HepG2 (cell line): ENCODE results near the gene CSNK1D. TPM values are rescaled to one million over a fixed set of nuclear protein-coding genes. Genes with fewer than 3 reads are reported as not detected.

Experiments used
- ATAC-seq: fragments of 200-7000 bp; cut with Tn5 transposase; 3 replicates; pipeline ENCODE4 v1.9.1; 2020; ENCODE audit warnings: mild to moderate bottlenecking, moderate library complexity
- BruUV-seq: library from RNA; stranded (reverse); fragments of 400-500 nt; replicated peaks from 2 replicates; lab custom pipeline; 2021; lab: Mats Ljungman, UMichigan
- CTCF ChIA-PET: fragments of 300-600 bp; formaldehyde crosslinking; extraction: SDS; loops from one replicate; lab custom pipeline; 2021; ENCODE audit warnings: low total read pairs, inconsistent platforms, low intra/inter-chr PET ratio; lab: Yijun Ruan, JAX
- POLR2A ChIA-PET: fragments of 350-600 bp; sonication (Branson Sonifier 250); formaldehyde crosslinking; loops from one replicate; lab custom pipeline; 2020; ENCODE audit warnings: antibody characterized with exemption, inconsistent platforms; lab: Yijun Ruan, JAX
- DNase-seq: peaks from one replicate; pipeline ENCODE4 v3.0.0-alpha.2; 2015; ENCODE audit warnings: low spot score
- FAIRE-seq: peaks from 3 replicates; lab custom pipeline; 2011; peaks lifted over from hg19 to GRCh38; lab: Jason Lieb, UNC
- H2AFZ ChIP-seq: one replicate; pipeline ENCODE4 v1.6.1; 2011; ENCODE audit warnings: low read length, inconsistent platforms
- H3K27ac ChIP-seq: fragments of 300-600 bp; 3 replicates; pipeline ENCODE4 v1.8.0; 2011; ENCODE audit warnings: mixed run types, mild to moderate bottlenecking, mixed read lengths, low read length, inconsistent platforms; ENCODE audit not compliant: insufficient read depth; ENCODE audit errors: extremely low read length
- H3K27me3 ChIP-seq, 2 experiments: fragments of 200-600 bp in 1 of 2; 2 replicates in 1 of 2; 3 replicates in 1 of 2; pipeline versions ENCODE4 v1.6.0 to v1.8.0; 2011; ENCODE audit warnings: low read length in 2 of 2, mild to moderate bottlenecking in 2 of 2, moderate library complexity in 2 of 2, inconsistent platforms in 1 of 2; ENCODE audit not compliant: insufficient read depth in 2 of 2, control insufficient read depth in 1 of 2
- H3K36me3 ChIP-seq, 2 experiments: fragments of 200-600 bp in 1 of 2; replicated peaks in 1 of 2; 2 replicates in 1 of 2; 3 replicates in 1 of 2; pipeline versions ENCODE4 v1.5.1 to v1.8.0; 2011; ENCODE audit warnings: low read length in 2 of 2, inconsistent platforms in 1 of 2; ENCODE audit not compliant: insufficient read depth in 2 of 2, control insufficient read depth in 1 of 2
- H3K4me1 ChIP-seq: 2 replicates; pipeline ENCODE4 v1.5.1; 2012; ENCODE audit warnings: low read length, inconsistent platforms; ENCODE audit not compliant: insufficient read depth
- H3K4me2 ChIP-seq: 2 replicates; pipeline ENCODE4 v1.6.0; 2011; ENCODE audit warnings: low read depth, low read length, inconsistent platforms
- H3K4me3 ChIP-seq, 3 experiments: fragments of 200-600 bp in 1 of 3; sonication (generic), shearing (Covaris generic) in 1 of 3; replicated peaks in 1 of 3; 2 replicates each; pipeline ENCODE4 v1.5.1; 2011 to 2016; ENCODE audit warnings: low read length in 3 of 3, inconsistent platforms in 2 of 3, low read depth in 2 of 3, mild to moderate bottlenecking in 2 of 3, control low read depth in 1 of 3, mixed read lengths in 1 of 3; ENCODE audit not compliant: insufficient read depth in 1 of 3
- H3K79me2 ChIP-seq: one replicate; pipeline ENCODE4 v1.6.1; 2011; ENCODE audit warnings: low read length, inconsistent platforms; ENCODE audit not compliant: insufficient read depth
- H3K9ac ChIP-seq: 2 replicates; pipeline ENCODE4 v1.6.0; 2011; ENCODE audit warnings: mild to moderate bottlenecking, low read depth, low read length, inconsistent platforms; ENCODE audit not compliant: insufficient read depth
- H3K9me3 ChIP-seq: 2 replicates; pipeline ENCODE4 v1.5.1; 2012; ENCODE audit warnings: mild to moderate bottlenecking, low read length
- H4K20me1 ChIP-seq: 2 replicates; pipeline ENCODE4 v1.6.0; 2011; ENCODE audit warnings: inconsistent platforms, mild to moderate bottlenecking, low read length, moderate library complexity; ENCODE audit not compliant: insufficient read depth
- ARHGAP35 ChIP-seq: sonication (generic); formaldehyde crosslinking; IDR thresholded peaks from 2 replicates; pipeline ENCODE4 v1.9.0; 2022; ENCODE audit warnings: mild to moderate bottlenecking, inconsistent platforms, moderate library complexity, missing genetic modification reagents, borderline replicate concordance
- CBFB ChIP-seq: sonication (generic); formaldehyde crosslinking; IDR thresholded peaks from 2 replicates; pipeline ENCODE4 v1.4.0; 2020; ENCODE audit warnings: missing genetic modification reagents
- HNF1B ChIP-seq: sonication (generic); formaldehyde crosslinking; IDR thresholded peaks from 2 replicates; pipeline ENCODE4 v1.5.1; 2020; ENCODE audit warnings: mild to moderate bottlenecking, moderate library complexity, missing genetic modification reagents
- HNRNPLL ChIP-seq: fragments of 200-400 bp; formaldehyde crosslinking; IDR thresholded peaks from 2 replicates; pipeline ENCODE4 v1.6.1; 2017; ENCODE audit warnings: mild to moderate bottlenecking, low read depth, low read length; ENCODE audit not compliant: poor library complexity, severe bottlenecking
- MTERF4 ChIP-seq: sonication (generic); formaldehyde crosslinking; IDR thresholded peaks from 2 replicates; pipeline ENCODE4 v1.8.0; 2023; ENCODE audit warnings: mild to moderate bottlenecking, missing genetic modification reagents
- NFYB ChIP-seq: sonication (generic); formaldehyde crosslinking; IDR thresholded peaks from 2 replicates; pipeline ENCODE4 v1.4.0; 2020; ENCODE audit warnings: missing genetic modification reagents
- RBM39 ChIP-seq: fragments of 200-400 bp; formaldehyde crosslinking; IDR thresholded peaks from one replicate; pipeline ENCODE4 v1.6.1; 2018; ENCODE audit warnings: antibody characterized with exemption, mild to moderate bottlenecking, low read depth, low read length; ENCODE audit not compliant: poor library complexity, severe bottlenecking
- REL ChIP-seq: sonication (generic); formaldehyde crosslinking; conservative IDR thresholded peaks from 2 replicates; pipeline ENCODE4 v1.8.0; 2022; ENCODE audit warnings: mild to moderate bottlenecking, missing genetic modification reagents, moderate library complexity
- U2AF1 ChIP-seq: fragments of 200-400 bp; formaldehyde crosslinking; optimal IDR thresholded peaks from 2 replicates; pipeline ENCODE3; 2017; ENCODE audit warnings: mild to moderate bottlenecking, low read depth, low read length
- ZHX1 ChIP-seq: sonication (generic); formaldehyde crosslinking; IDR thresholded peaks from 2 replicates; pipeline ENCODE4 v1.8.1; 2022; ENCODE audit warnings: low read depth, mild to moderate bottlenecking, missing genetic modification reagents
- ZNF263 ChIP-seq: sonication (generic); formaldehyde crosslinking; IDR thresholded peaks from 2 replicates; pipeline ENCODE4 v1.4.0; 2020; ENCODE audit warnings: missing genetic modification reagents
- ZNF660 ChIP-seq: sonication (generic); formaldehyde crosslinking; IDR thresholded peaks from 2 replicates; pipeline ENCODE4 v1.5.1; 2020; ENCODE audit warnings: mild to moderate bottlenecking, low read depth, missing genetic modification reagents, borderline replicate concordance
- ZNF710 ChIP-seq: sonication (generic); formaldehyde crosslinking; IDR thresholded peaks from 2 replicates; pipeline ENCODE4 v1.5.0; 2020; ENCODE audit warnings: mild to moderate bottlenecking, missing genetic modification reagents, borderline replicate concordance
- ZSCAN21 ChIP-seq: sonication (generic); formaldehyde crosslinking; IDR thresholded peaks from 2 replicates; pipeline ENCODE4 v1.8.0; 2022; ENCODE audit warnings: mild to moderate bottlenecking, missing genetic modification reagents, moderate library complexity, borderline replicate concordance
- WGBS: methylation state at CpG from one replicate; pipeline ENCODE4 v1.1.6; 2017; ENCODE audit warnings: low lambda C conversion rate; 5-methylcytosine and 5-hydroxymethylcytosine counted together
- in situ Hi-C: cut with HindIII; loops from 2 replicates; pipeline ENCODE4 v1.10.0; 2017; ENCODE audit warnings: low pct_unique_long_range_greater_than_20kb; ENCODE audit not compliant: extremely low pct_ligation_motif_present
- intact Hi-C: fragments of 100-400 bp; cut with micrococcal nuclease; formaldehyde crosslinking; loops from one replicate; pipeline ENCODE4 v1.10.0; 2022; ENCODE audit not compliant: unreplicated experiment
- polyA plus RNA-seq, 8 experiments: library from polyadenylated mRNA; depleted of rRNA in 3 of 8; stranded (reverse) in 7 of 8; unstranded in 1 of 8; fragments of >200 nt; fragmentation: Illumina TruSeq in 4 of 8; extraction: Trizol in 4 of 8; gene quantifications; 2 replicates each; pipeline versions ENCODE4 v1.2.1 to v1.2.3, GENCODE V29; 2011 to 2016; ENCODE audit warnings: low read depth in 4 of 8, missing spikeins in 1 of 8, mixed read lengths in 1 of 8; ENCODE audit not compliant: insufficient read depth in 1 of 8
- total RNA-seq, 5 experiments: library from RNA; depleted of rRNA; stranded (reverse); fragments of >200 nt; fragmentation: Illumina TruSeq; extraction: Trizol; gene quantifications; 2 replicates each; pipeline ENCODE4 v1.2.3, GENCODE V29; 2016; ENCODE audit warnings: low read depth in 1 of 5

The CSNK1D gene
- total and polyA plus RNA-seq, 2 of the 13 experiments (the other 11 are each of a cell fraction or from before 2014, with no cell fraction given) = 31.5 to 128 TPM

- Histone ChIP-seq H3K79me2 (no peaks in the 10 kb centered on the region), H3K36me3 (no peaks in the 10 kb centered on the region), H2AFZ (no peak overlapping the region), H3K4me1 (peaks cover 90% of the 10 kb centered on the region), H4K20me1 (no peaks in the 10 kb centered on the region), H3K27ac (no peak overlapping the region), H3K4me2 (peak overlapping the region; percentile 81), H3K9me3 (no peaks in the 10 kb centered on the region), H3K9ac (no peak overlapping the region), H3K4me3 (peak overlapping the region in 1 of 3 experiments; percentile 71; a peak in 2 of 6 replicates), H3K27me3 (no peaks in the 10 kb centered on the region)
- BruUV-seq = no TSS peak
- ChIA-PET POLR2A (interaction anchor here (1.5 to 20.8 kb wide), 3 partner anchors 9 to 30 kb away, joined by 3 to 270 read pairs (median 54); no protein-coding TSS in a partner anchor), CTCF (interaction anchor here (0.7 to 3.1 kb wide), 3 partner anchors 22 to 77 kb away, joined by 3 to 26 read pairs (median 13); no protein-coding TSS in a partner anchor)
- DNase-seq (no peak), FAIRE-seq (no peak), ATAC-seq (no peak)
- intact Hi-C loops = loop anchor here (1.0 to 2.0 kb wide), 2 partner anchors 21 to 78 kb away; no protein-coding TSS in a partner anchor
- in situ Hi-C loops = loop anchor here (5.0 kb wide), 1 partner anchor 80 kb away; no protein-coding TSS in a partner anchor
- WGBS = 75% methylated on average over 9 of the region's 21 CpGs
- TF ChIP-seq MTERF4 (CRISPR knock-in tag) (0 out of 2 replicates have a peak, but pooled peaks have one; percentile 12), ZSCAN21 (CRISPR knock-in tag) (no peak), CBFB (CRISPR knock-in tag) (0 out of 2 replicates have a peak, but pooled peaks have one; percentile 29), ZNF263 (no peak), U2AF1 (no peak), REL (0 out of 2 replicates have a peak, but pooled peaks have one; percentile 12), ZNF660 (no peak), ZHX1 (CRISPR knock-in tag) (no peak), ZNF710 (no peak), HNRNPLL (peak; percentile 10), NFYB (CRISPR knock-in tag) (no peak), HNF1B (CRISPR knock-in tag) (0 out of 2 replicates have a peak, but pooled peaks have one; percentile 6), RBM39 (peak; percentile 24), ARHGAP35 (CRISPR knock-in tag) (no peak)
Observed at GRCh38 chr17:82321947-82322466, 48.5 kb upstream of the CSNK1D start.
